Activated CD8-positive, alpha-beta T cell treated with anti-CD3 and anti-CD28 coated beads for 36 hours (primary cell): Measurements from ENCODE around the gene DEFB116. TPM values are rescaled to one million over a fixed set of nuclear protein-coding genes. Genes with fewer than 3 reads are reported as not detected.

Source experiments
- total RNA-seq, 2 experiments: library from RNA; stranded (reverse); gene quantifications; one replicate each; pipeline ENCODE4 v1.2.3, GENCODE V29; 2021

Gene DEFB116
- total RNA-seq, 2 experiments from 2014 or later: not detected

Other genes starting within 250 kb of the DEFB116 start
- gene DEFB115, start 50.9 kb downstream of the DEFB116 start, total RNA-seq: not detected
- not detected for gene DEFB118, start 60.0 kb upstream of the DEFB116 start, total RNA-seq
- gene DEFB119, start 82.0 kb upstream of the DEFB116 start, total RNA-seq: not detected
- not detected for gene DEFB121, start 97.6 kb upstream of the DEFB116 start, total RNA-seq
- not detected for gene DEFB123, start 132.0 kb upstream of the DEFB116 start, total RNA-seq
- gene DEFB124, start 166.5 kb upstream of the DEFB116 start, total RNA-seq: not detected
- gene REM1, start 166.7 kb upstream of the DEFB116 start, total RNA-seq: not detected
- 10 to 100 TPM; 91.6 to 95.5 TPM for gene HM13, start 205.9 kb upstream of the DEFB116 start, total RNA-seq